GM12872 (cell line): ENCODE measurements around the gene GTF3C6.

Source experiments
- TF ChIP-seq, protein P1 (sequence below): IDR thresholded peaks from 3 replicates; pipeline ENCODE4 v1.5.1; 2011; ENCODE audit warnings: low read depth, mild to moderate bottlenecking, low read length, moderate library complexity; ENCODE audit not compliant: insufficient read depth

GTF3C6 gene

GRCh38 chr6:111013144-111013915 lies 54.8 kb downstream of the GTF3C6 start:
- TF ChIP-seq, protein P1, sequence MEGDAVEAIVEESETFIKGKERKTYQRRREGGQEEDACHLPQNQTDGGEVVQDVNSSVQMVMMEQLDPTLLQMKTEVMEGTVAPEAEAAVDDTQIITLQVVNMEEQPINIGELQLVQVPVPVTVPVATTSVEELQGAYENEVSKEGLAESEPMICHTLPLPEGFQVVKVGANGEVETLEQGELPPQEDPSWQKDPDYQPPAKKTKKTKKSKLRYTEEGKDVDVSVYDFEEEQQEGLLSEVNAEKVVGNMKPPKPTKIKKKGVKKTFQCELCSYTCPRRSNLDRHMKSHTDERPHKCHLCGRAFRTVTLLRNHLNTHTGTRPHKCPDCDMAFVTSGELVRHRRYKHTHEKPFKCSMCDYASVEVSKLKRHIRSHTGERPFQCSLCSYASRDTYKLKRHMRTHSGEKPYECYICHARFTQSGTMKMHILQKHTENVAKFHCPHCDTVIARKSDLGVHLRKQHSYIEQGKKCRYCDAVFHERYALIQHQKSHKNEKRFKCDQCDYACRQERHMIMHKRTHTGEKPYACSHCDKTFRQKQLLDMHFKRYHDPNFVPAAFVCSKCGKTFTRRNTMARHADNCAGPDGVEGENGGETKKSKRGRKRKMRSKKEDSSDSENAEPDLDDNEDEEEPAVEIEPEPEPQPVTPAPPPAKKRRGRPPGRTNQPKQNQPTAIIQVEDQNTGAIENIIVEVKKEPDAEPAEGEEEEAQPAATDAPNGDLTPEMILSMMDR = no peak

DNA sequence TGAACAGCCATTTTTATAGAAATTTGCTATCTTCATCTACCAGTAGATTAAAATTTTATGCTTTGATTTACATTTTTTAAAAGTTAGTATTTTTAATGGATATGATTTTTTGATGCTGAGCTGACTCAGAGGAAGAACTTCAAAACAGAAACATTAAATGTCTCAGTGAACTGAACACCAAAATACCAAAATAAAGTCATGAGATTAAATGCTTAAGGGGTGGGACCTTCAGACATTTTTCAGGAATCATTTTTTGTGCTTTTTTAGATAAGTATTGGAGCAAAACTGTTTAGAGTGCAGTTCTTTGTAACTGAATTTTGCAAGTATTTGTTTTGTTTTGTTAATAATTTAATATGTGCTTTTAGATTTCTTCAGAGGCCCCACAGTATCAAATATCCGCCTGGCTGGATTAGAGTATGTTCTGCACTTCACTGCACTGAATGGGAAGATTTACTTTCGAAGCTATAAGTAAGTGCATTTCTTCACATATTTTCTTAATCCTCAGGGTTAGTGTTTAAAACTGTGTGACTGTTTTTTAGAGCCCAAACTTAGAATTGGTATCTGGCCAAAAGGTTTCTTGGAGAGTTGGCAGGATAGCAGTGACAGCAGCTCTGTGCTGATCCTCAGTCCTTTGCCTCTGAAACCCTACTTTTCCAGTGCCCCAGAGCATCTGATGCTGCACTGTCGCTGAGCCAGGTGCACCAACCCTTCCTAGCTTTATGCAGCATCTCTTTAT lies 57.1 kb downstream of the GTF3C6 start:
- TF ChIP-seq, protein P1 = no peak
